H1 (cell line): Measurements from ENCODE around the gene EPHA6. TPM values are rescaled to one million over a fixed set of nuclear protein-coding genes. Genes with fewer than 3 reads are reported as not detected.

Experiments used
- CTCF ChIA-PET: fragments of 300-600 bp; sonication (Branson Sonifier 250); formaldehyde crosslinking; loops from one replicate; lab custom pipeline; 2021; ENCODE audit not compliant: partially characterized antibody; lab: Charles Lee
- POLR2A ChIA-PET: fragments of 300-600 bp; sonication (Branson Sonifier 250); formaldehyde crosslinking; loops from one replicate; lab custom pipeline; 2021; ENCODE audit warnings: inconsistent platforms; ENCODE audit not compliant: partially characterized antibody; lab: Charles Lee
- DNase-seq, 2 experiments: peaks; one replicate each; pipeline versions ENCODE4 v3.0.0 to v3.0.0-alpha.2; 2010 to 2022; ENCODE audit warnings: low spot score in 2 of 2, low read depth in 1 of 2, mixed read lengths in 1 of 2
- FAIRE-seq: peaks from 2 replicates; lab custom pipeline; 2011; peaks lifted over from hg19 to GRCh38; lab: Jason Lieb, UNC
- H2AFZ ChIP-seq: 2 replicates; pipeline ENCODE4 v1.8.1; 2012; ENCODE audit warnings: low read length, inconsistent platforms
- H2AK5ac ChIP-seq: 2 replicates; pipeline ENCODE4 v1.6.1; 2013; ENCODE audit warnings: low read depth, low read length
- H2BK120ac ChIP-seq: replicated peaks from 2 replicates; pipeline ENCODE3; 2013; ENCODE audit warnings: low read depth, low read length, inconsistent platforms
- H2BK12ac ChIP-seq: 2 replicates; pipeline ENCODE4 v1.6.1; 2013; ENCODE audit warnings: low read depth, low read length
- H2BK15ac ChIP-seq: 2 replicates; pipeline ENCODE4 v1.6.1; 2013; ENCODE audit warnings: low read length
- H2BK20ac ChIP-seq: 2 replicates; pipeline ENCODE4 v1.6.1; 2013; ENCODE audit warnings: low read length
- H2BK5ac ChIP-seq: 2 replicates; pipeline ENCODE4 v1.6.1; 2013; ENCODE audit warnings: low read depth, low read length
- H3K14ac ChIP-seq: 2 replicates; pipeline ENCODE4 v1.6.1; 2013; ENCODE audit warnings: inconsistent platforms; ENCODE audit not compliant: insufficient read length
- H3K18ac ChIP-seq: 2 replicates; pipeline ENCODE4 v1.6.1; 2013; ENCODE audit warnings: low read length; ENCODE audit errors: extremely low read depth
- H3K23ac ChIP-seq: 2 replicates; pipeline ENCODE4 v1.6.1; 2013; ENCODE audit warnings: inconsistent platforms; ENCODE audit not compliant: insufficient read length
- H3K23me2 ChIP-seq: 2 replicates; pipeline ENCODE4 v1.6.1; 2013; ENCODE audit warnings: low read depth, low read length
- H3K27ac ChIP-seq: 2 replicates; pipeline ENCODE4 v1.6.1; 2011; ENCODE audit warnings: low read depth, low read length, inconsistent platforms
- H3K27me3 ChIP-seq, 4 experiments: replicated peaks in 1 of 4; 1 replicate in 1 of 4; 2 replicates in 3 of 4; pipeline versions ENCODE4 v1.6.1 to v1.8.1; 2011 to 2013; ENCODE audit warnings: low read length in 3 of 4, mild to moderate bottlenecking in 3 of 4, inconsistent platforms in 2 of 4, mixed read lengths in 2 of 4, moderate library complexity in 1 of 4; ENCODE audit not compliant: control insufficient read depth in 3 of 4, insufficient read depth in 3 of 4; ENCODE audit errors: extremely low read depth in 1 of 4
- H3K36me3 ChIP-seq, 4 experiments: 2 replicates each; pipeline versions ENCODE4 v1.6.1 to v1.8.1; 2011 to 2013; ENCODE audit warnings: mild to moderate bottlenecking in 4 of 4, low read length in 3 of 4, moderate library complexity in 2 of 4, control low read depth in 1 of 4, inconsistent platforms in 1 of 4; ENCODE audit not compliant: insufficient read depth in 4 of 4, control insufficient read depth in 2 of 4
- H3K4ac ChIP-seq: replicated peaks from 2 replicates; pipeline ENCODE3; 2013; ENCODE audit warnings: low read length, low read depth, mixed read lengths, inconsistent platforms; ENCODE audit not compliant: insufficient read length
- H3K4me1 ChIP-seq, 4 experiments: replicated peaks in 1 of 4; 1 replicate in 1 of 4; 2 replicates in 3 of 4; pipeline versions ENCODE4 v1.6.1 to v1.8.1; 2011 to 2013; ENCODE audit warnings: low read length in 3 of 4, inconsistent platforms in 2 of 4, mixed read lengths in 1 of 4; ENCODE audit not compliant: insufficient read depth in 4 of 4, control insufficient read depth in 3 of 4
- H3K4me2 ChIP-seq, 2 experiments: 2 replicates each; pipeline versions ENCODE4 v1.6.1 to v1.8.1; 2011 to 2013; ENCODE audit warnings: low read depth in 2 of 2, low read length in 2 of 2, control low read depth in 1 of 2, inconsistent platforms in 1 of 2, mild to moderate bottlenecking in 1 of 2; ENCODE audit not compliant: insufficient read depth in 1 of 2
- H3K4me3 ChIP-seq, 4 experiments: fragments of 200-600, 300-600 bp in 1 of 4; sonication (generic), shearing (Covaris generic), sonication (Bioruptor Twin) in 1 of 4; 2 replicates each; pipeline versions ENCODE4 v1.5.1 to v1.8.1; 2011 to 2016; ENCODE audit warnings: low read length in 4 of 4, low read depth in 3 of 4, control low read depth in 2 of 4, inconsistent platforms in 2 of 4, mild to moderate bottlenecking in 2 of 4, mixed read lengths in 1 of 4, moderate library complexity in 1 of 4; ENCODE audit not compliant: insufficient read depth in 2 of 4; ENCODE audit errors: extremely low read depth in 1 of 4
- H3K56ac ChIP-seq: replicated peaks from 2 replicates; pipeline ENCODE3; 2013; ENCODE audit warnings: low read depth, mild to moderate bottlenecking, mixed read lengths, low read length, inconsistent platforms; ENCODE audit not compliant: insufficient read length
- H3K79me1 ChIP-seq: 2 replicates; pipeline ENCODE4 v1.6.1; 2013; ENCODE audit warnings: low read depth, low read length, control low read depth
- H3K79me2 ChIP-seq, 2 experiments: 2 replicates each; pipeline versions ENCODE4 v1.6.1 to v1.8.1; 2012 to 2013; ENCODE audit warnings: low read length in 2 of 2, mild to moderate bottlenecking in 2 of 2, inconsistent platforms in 1 of 2; ENCODE audit not compliant: insufficient read depth in 2 of 2, control insufficient read depth in 1 of 2
- H3K9ac ChIP-seq, 4 experiments: replicated peaks in 1 of 4; 1 replicate in 1 of 4; 2 replicates in 3 of 4; pipeline versions ENCODE4 v1.6.1 to v1.8.1; 2011 to 2013; ENCODE audit warnings: low read depth in 3 of 4, low read length in 3 of 4, control low read depth in 2 of 4, mild to moderate bottlenecking in 2 of 4, moderate library complexity in 2 of 4, inconsistent platforms in 1 of 4; ENCODE audit errors: extremely low read depth in 1 of 4
- H3K9me3 ChIP-seq, 2 experiments: 2 replicates each; pipeline versions ENCODE4 v1.6.1 to v1.8.1; 2012 to 2013; ENCODE audit warnings: mild to moderate bottlenecking in 2 of 2, moderate library complexity in 2 of 2, control low read depth in 1 of 2, inconsistent platforms in 1 of 2, low read depth in 1 of 2, low read length in 1 of 2, mixed read lengths in 1 of 2; ENCODE audit not compliant: insufficient read depth in 2 of 2
- H4K20me1 ChIP-seq, 2 experiments: replicated peaks in 1 of 2; 2 replicates each; pipeline versions ENCODE3 to v1.8.1; 2011 to 2013; ENCODE audit warnings: inconsistent platforms in 2 of 2, low read length in 2 of 2, mild to moderate bottlenecking in 1 of 2; ENCODE audit not compliant: insufficient read depth in 2 of 2, control insufficient read depth in 1 of 2
- H4K5ac ChIP-seq: 2 replicates; pipeline ENCODE4 v1.6.1; 2013; ENCODE audit warnings: low read length, low read depth, mixed read lengths, inconsistent platforms; ENCODE audit not compliant: insufficient read length
- H4K8ac ChIP-seq: 2 replicates; pipeline ENCODE4 v1.8.0; 2013; ENCODE audit warnings: mild to moderate bottlenecking, moderate library complexity, low read length, inconsistent platforms; ENCODE audit not compliant: insufficient read depth; ENCODE audit errors: extremely low read depth
- H4K91ac ChIP-seq: replicated peaks from 2 replicates; pipeline ENCODE3; 2013; ENCODE audit warnings: low read length, mixed read lengths, inconsistent platforms; ENCODE audit not compliant: insufficient read length
- CBX8 ChIP-seq: fragments of 300-800, 300-1000 bp; sonication (generic); IDR thresholded peaks from 2 replicates; pipeline ENCODE4 v1.7.1; 2016; ENCODE audit warnings: low read depth, low read length, borderline replicate concordance
- CREB1 ChIP-seq: IDR thresholded peaks from 2 replicates; pipeline ENCODE4 v1.6.1; 2012; ENCODE audit warnings: inconsistent platforms
- EGR1 ChIP-seq: IDR thresholded peaks from 2 replicates; pipeline ENCODE4 v1.6.1; 2011; ENCODE audit warnings: low read depth, low read length, borderline replicate concordance
- EZH2 ChIP-seq: fragments of 200-600 bp; sonication (generic); IDR thresholded peaks from 2 replicates; pipeline ENCODE4 v1.7.1; 2012; ENCODE audit warnings: low read depth, mild to moderate bottlenecking, moderate library complexity, low read length, inconsistent platforms; ENCODE audit not compliant: severe bottlenecking
- HDAC6 ChIP-seq: IDR thresholded peaks from one replicate; pipeline ENCODE4 v1.7.1; 2012; ENCODE audit warnings: low read depth, mild to moderate bottlenecking, inconsistent platforms, low read length, moderate library complexity
- JUN ChIP-seq: IDR thresholded peaks from 2 replicates; pipeline ENCODE4 v1.6.1; 2011; ENCODE audit warnings: low read depth, mild to moderate bottlenecking, improper control_type of control experiment, low read length
- MAFK ChIP-seq: IDR thresholded peaks from 2 replicates; pipeline ENCODE4 v1.6.1; 2012; ENCODE audit warnings: low read depth, mild to moderate bottlenecking, improper control_type of control experiment, low read length
- POLR2AphosphoS5 ChIP-seq: IDR thresholded peaks from 2 replicates; pipeline ENCODE4 v1.6.1; 2011; ENCODE audit warnings: low read depth, low read length
- SAP30 ChIP-seq: fragments of 300-600 bp; sonication (generic); IDR thresholded peaks from 2 replicates; pipeline ENCODE4 v1.7.1; 2012; ENCODE audit warnings: low read length, moderate library complexity, mild to moderate bottlenecking, inconsistent platforms; ENCODE audit not compliant: insufficient read depth, insufficient replicate concordance
- SRF ChIP-seq: IDR thresholded peaks from 2 replicates; pipeline ENCODE4 v1.6.1; 2011; ENCODE audit warnings: mild to moderate bottlenecking, low read depth, low read length, moderate library complexity
- TAF1 ChIP-seq: IDR thresholded peaks from 2 replicates; pipeline ENCODE4 v1.6.1; 2011; ENCODE audit warnings: mild to moderate bottlenecking, low read depth, low read length
- TEAD4 ChIP-seq: IDR thresholded peaks from 2 replicates; pipeline ENCODE4 v1.6.1; 2012; ENCODE audit warnings: low read depth, low read length, inconsistent platforms, mixed read lengths
- WGBS, 2 experiments: shearing (Covaris generic) in 1 of 2; methylation state at CpG; one replicate each; pipeline versions ENCODE4 v1.1.6 to v1.1.7; 2013 to 2015; ENCODE audit warnings: low lambda C conversion rate in 2 of 2, mixed read lengths in 2 of 2, inconsistent platforms in 1 of 2, low coverage in 1 of 2, missing lambda C conversion rate in 1 of 2; ENCODE audit not compliant: insufficient replicate concordance in 2 of 2, insufficient coverage in 1 of 2, insufficient read length in 1 of 2; ENCODE audit errors: extremely low coverage in 1 of 2, missing lambda C conversion rate in 1 of 2; 5-methylcytosine and 5-hydroxymethylcytosine counted together
- polyA plus RNA-seq, 7 experiments: library from polyadenylated mRNA; depleted of rRNA in 3 of 7; stranded (reverse) in 5 of 7; unstranded in 2 of 7; fragments of >200 nt in 5 of 7; fragments of 200-250 nt in 2 of 7; gene quantifications; 1 replicate in 5 of 7; 2 replicates in 1 of 7; 4 replicates in 1 of 7; pipeline versions ENCODE4 v1.2.1 to v1.2.3, GENCODE V29; 2011 to 2013; ENCODE audit warnings: missing spikeins in 2 of 7, mixed read lengths in 2 of 7
- total RNA-seq: library from RNA; stranded (reverse); fragmentation: NEBNext Ultra II Directional; extraction: Animal tissue kit (Norgen Biotek cat#: 25700); gene quantifications from 2 replicates; pipeline ENCODE4 v1.2.1, GENCODE V29; 2021

EPHA6 gene
- total and polyA plus RNA-seq, 2 of the 8 experiments (the other 6 are each of a cell fraction or from before 2014, with no cell fraction given), result 0.83 to 3.2 TPM

GRCh38 chr3:97692389-97692788 lies 878.0 kb downstream of the EPHA6 start:
- WGBS, 2 experiments, result 88% methylated on average over 5 of the region's 5 CpGs; no CpG with 5 or more reads in 1 of the 2 experiments
- no peak overlapping the region for H4K8ac ChIP-seq
- no peak for FAIRE-seq

More at GRCh38 chr3:97692389-97692788, 878.0 kb downstream of the EPHA6 start:
- no peaks in the 10 kb centered on the region for H3K36me3 ChIP-seq
- peaks cover 0 to 4% (median 1%) of the 10 kb centered on the region in 4 experiments; a peak in 2 of 7 replicates for H3K4me1 ChIP-seq
- no peaks in the 10 kb centered on the region for H3K79me2 ChIP-seq
- H2BK20ac ChIP-seq, result no peak overlapping the region
- H2BK15ac ChIP-seq, result no peak overlapping the region
- POLR2A ChIA-PET, result no interaction called here
- H3K4ac ChIP-seq, result no peak overlapping the region
- H3K27me3 ChIP-seq, result no peaks in the 10 kb centered on the region
- no peak overlapping the region for H3K27ac ChIP-seq
- H3K18ac ChIP-seq, result no peak overlapping the region
- H3K56ac ChIP-seq, result no peak overlapping the region
- H3K9me3 ChIP-seq, result no peaks in the 10 kb centered on the region
- no peak overlapping the region for H2BK5ac ChIP-seq
- CTCF ChIA-PET, result no interaction called here
- no peak overlapping the region for H4K5ac ChIP-seq
- no peak overlapping the region for H3K9ac ChIP-seq
- H3K4me2 ChIP-seq, result no peak overlapping the region
- H3K14ac ChIP-seq, result no peak overlapping the region
- no peaks in the 10 kb centered on the region for H4K20me1 ChIP-seq
- no peak overlapping the region for H2AK5ac ChIP-seq
- H2BK12ac ChIP-seq, result no peak overlapping the region
- H2AFZ ChIP-seq, result no peak overlapping the region
- H4K91ac ChIP-seq, result no peak overlapping the region
- H2BK120ac ChIP-seq, result no peak overlapping the region
- no peak for DNase-seq
- no peaks in the 10 kb centered on the region for H3K23me2 ChIP-seq
- H3K4me3 ChIP-seq, result no peak overlapping the region
- TF ChIP-seq SAP30 (no peak), EZH2 (no peak), TEAD4 (no peak), MAFK (no peak), CBX8 (no peak), POLR2AphosphoS5 (no peak), SRF (no peak), TAF1 (no peak), JUN (no peak), CREB1 (no peak), EGR1 (no peak), HDAC6 (no peak)
- no peak overlapping the region for H3K23ac ChIP-seq
- no peaks in the 10 kb centered on the region for H3K79me1 ChIP-seq
